IPS-NIHi7 (cell line): ENCODE data around the gene EPX.

Experiments used
- DNase-seq: peaks from one replicate; pipeline ENCODE4 v3.0.0; 2012; ENCODE audit warnings: mixed read lengths; ENCODE audit errors: extremely low spot score

The EPX gene

DNA sequence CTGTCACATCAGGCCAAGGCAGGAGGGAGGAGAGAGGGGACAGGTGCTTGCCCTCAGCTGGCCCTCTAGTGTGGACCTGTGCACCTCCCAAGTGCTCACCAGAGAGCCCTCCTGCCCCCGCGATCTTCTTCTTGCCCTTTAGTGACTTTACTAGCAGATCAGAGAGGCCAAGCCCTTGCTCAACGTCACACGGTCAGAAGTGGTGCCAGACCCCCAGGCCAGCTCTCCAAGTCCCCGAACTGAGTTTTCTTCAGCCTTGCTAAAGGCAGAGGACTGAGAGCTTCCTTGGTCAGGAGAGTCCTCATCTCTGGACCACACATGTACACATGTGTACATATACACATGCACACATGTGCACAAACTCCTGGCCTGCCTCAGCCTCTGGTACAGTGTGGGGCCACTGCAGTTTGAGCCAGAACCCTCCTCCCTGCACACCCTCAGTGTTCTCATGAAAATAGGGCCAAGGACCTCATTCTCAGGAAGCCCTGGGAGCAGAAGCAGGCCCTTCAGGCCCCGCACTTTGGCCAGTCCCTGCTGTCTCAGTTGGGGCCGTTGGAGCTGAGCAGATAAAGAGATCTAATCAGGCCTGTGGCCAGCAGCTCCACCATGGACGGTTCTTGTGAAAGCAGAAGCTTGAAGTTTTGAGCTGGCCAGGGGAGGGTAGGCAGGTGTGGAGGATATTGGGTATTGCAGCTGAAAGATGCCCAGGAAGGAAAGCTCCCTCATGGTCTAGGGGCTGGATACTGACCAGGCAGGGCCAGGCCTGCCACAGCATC, 7.4 kb upstream of the EPX start:
- DNase-seq, result no peak

DNA sequence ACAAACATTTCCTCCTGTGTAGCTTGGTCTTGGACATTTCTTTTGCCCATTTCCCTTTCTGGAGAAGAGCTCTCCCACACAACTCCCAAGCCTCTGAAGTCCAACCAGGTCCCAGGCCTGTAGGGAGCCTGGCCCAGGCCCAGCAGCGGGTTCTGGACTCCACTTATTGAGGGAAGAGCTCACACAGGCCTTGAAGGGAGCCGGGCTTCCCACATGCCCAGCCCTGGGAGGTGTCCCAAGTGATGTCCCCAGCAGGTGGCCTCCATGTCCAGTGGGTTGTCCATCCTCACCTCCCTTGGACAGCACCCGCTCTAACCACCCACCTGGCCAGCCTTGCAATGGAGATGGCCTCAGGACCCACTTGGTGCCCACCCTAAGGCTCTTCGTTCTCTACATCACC, 5.9 kb upstream of the EPX start:
- DNase-seq, result no peak

- no peak for DNase-seq
These were observed 5.5 kb upstream of the EPX start for GRCh38 chr17:58187063-58187462.

DNA sequence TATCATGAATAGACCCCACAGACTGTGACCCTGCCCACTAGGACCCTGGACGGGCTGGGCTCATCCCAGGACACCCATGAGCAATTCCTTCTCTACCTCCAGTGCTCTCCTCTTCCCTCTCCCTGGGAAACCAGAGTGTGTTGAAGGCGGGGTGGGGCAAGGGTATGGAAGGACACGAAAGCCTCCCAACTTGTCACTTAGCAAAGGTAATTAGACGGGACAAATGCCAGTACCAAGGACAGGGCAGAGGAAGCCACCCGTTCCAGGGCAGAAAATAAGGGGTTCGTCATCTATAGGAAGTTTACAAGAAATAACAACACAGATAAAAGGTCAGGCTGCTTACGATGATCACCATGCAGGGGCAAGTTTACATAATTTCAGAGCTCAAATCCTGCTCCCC, 4.9 kb upstream of the EPX start:
- no peak for DNase-seq

- no peak for DNase-seq
These were observed 2.9 kb upstream of the EPX start for GRCh38 chr17:58189436-58190146.

DNA sequence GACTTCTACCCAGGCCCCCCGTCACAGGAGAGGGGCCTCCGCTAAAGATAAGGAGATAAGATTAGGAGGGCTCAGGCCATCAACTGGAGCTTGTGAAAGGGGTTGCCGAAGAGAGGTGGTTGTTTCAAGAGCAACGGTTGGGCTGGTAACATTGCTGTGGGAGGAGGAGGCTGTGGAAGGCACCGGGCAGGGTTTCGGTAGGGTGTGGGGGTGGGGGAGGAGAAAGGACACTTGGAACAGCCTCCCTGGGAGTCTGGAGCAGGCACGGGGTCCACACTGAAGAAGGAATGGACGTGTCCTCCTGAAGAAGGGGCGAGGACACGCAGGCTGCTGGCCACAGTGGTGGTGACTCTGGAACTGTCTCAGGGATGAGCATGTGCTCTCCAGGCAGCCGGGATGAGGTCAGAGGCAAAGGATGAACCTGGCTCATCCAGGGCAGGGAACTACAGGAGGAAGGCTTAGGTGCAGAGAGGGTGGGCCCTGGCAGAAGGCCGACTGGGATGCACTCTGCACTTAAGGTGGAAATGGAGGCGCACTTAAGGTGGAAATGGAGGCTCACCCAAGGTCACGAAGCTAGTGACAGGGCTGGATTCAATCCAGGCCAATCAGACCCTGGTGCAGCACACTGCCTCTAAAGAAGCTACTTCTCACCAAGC, 1.2 kb upstream of the EPX start:
- no peak for DNase-seq

DNA sequence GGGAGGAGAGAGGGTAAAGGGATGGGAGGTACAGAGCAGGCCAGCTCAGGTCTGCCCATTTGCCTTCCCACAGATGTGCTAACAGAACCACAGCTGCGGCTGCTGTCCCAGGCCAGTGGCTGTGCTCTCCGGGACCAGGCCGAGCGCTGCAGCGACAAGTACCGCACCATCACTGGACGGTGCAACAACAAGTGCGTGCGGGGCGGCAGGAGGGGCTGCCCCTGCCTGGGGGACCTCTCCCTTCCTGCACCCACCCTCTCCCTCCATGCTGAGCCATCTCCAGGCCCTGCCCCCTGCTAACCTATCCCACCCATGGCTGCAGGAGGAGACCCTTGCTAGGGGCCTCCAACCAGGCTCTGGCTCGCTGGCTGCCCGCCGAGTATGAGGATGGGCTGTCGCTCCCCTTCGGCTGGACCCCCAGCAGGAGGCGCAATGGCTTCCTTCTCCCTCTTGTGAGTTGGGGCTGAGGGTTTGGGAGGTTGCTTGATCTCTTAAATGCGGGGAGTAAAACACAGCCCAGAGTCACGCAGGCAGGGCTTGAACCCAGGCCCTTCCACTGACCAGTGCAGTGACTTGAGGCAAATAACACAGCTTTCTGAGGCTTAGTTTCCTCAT, 1.2 kb downstream of the EPX start:
- peak; percentile 59 for DNase-seq

DNA sequence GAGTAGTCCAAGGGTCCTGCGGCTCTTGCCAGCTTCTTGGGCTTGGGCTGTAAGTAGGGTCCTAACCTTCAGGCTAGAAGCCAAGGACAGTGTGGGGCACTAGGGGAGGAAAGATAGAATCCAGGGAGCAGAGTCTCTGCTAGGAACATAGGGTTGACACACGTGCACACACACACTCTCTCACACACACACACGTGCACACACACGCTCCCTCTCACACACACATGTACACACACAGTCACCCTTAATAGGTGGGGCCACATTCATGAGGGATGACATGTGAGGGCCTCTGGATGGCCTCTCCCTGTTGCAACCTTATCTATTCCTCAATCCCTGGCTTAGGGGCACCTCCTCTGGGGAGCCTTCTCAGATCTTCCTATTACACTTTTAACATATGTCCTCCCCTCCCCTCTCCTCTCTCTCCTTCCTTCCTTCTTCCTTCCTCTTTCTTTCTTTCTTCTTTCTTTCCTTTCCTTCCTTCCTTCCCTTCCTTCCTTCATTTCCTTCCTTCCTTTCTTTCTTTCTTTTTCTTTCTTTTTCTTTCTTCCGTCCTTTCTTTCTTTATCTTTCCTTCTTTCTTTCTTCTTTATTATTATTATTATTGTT, 3.1 kb downstream of the EPX start:
- DNase-seq, result no peak

DNA sequence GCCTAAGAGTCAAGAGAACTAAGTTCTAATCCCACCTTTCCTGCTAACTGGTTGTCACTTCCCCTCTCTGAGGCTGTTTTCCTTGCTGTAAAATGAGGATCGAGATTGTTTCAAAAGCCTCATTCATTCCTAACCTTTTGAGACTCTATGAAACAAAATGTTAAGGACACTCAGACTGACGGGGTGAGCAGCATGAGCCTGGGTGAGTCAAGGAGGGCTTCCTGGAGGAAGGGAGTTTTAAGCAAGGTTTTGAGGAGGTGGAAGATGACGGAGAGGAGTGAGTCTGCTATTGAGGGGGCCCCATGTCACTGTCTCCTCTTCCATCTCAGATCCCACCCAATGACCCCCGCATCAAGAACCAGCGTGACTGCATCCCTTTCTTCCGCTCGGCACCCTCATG, 4.1 kb downstream of the EPX start:
- no peak for DNase-seq

DNA sequence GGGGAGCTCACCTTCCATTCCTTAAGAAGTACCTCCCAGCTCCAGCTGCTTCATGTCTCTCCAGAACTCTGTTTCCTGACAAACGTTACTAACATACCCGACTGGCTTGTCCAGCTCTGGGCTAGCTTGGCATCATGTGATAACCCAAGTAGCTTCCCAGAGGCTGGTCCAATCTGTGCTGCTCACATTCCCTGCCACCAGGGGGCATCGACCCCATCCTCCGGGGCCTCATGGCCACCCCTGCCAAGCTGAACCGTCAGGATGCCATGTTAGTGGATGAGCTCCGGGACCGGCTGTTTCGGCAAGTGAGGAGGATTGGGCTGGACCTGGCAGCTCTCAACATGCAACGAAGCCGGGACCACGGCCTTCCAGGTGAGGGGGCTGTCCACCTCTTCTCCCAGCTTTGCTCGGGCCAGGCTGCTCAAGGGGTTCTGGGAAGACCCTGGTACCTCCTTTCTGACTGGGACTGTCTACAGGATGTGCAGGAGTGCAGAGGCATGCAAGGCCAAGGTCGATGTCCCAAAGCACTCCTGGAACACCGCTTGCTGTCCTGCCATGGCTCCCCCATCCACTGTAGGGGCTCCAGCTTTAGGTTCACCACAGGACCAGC, 7.6 kb downstream of the EPX start:
- peak; percentile 85 for DNase-seq

DNA sequence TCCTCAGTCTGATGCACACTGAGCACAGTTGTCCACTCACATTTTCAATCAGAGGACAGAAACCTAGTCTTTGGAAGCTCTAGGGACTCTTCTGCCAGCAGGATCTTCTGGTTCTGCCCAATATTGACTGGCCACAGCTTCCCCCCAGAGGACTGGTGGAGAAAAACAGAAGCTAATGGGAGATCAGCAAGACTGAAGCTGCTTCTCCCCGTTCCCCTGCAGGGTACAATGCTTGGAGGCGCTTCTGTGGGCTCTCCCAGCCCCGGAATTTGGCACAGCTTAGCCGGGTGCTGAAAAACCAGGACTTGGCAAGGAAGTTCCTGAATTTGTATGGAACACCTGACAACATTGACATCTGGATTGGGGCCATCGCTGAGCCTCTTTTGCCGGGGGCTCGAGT, 10.3 kb downstream of the EPX start:
- DNase-seq, result no peak

DNA sequence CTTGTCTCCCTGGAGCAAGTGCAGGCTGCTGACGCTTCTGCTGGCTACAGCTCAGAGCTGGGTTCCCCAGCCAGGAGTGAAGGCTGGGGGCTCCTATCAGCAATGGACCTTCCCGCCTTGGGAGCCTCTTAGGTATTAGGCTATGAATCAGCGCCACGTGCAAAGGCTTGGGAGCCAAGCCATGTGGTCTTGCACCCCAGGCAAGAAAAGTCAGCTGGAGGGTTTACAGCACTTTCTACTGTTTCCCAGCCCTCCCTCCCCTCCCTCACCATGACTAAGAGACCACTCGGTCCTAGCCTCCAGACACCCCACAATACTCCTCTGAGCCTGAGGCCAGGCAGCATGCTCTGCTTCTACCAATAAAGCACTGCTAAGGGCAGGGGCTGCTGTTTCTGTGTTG, 12.3 kb downstream of the EPX start:
- no peak for DNase-seq

- no peak for DNase-seq
These were observed 13.4 kb downstream of the EPX start for GRCh38 chr17:58205936-58206335.

- no peak for DNase-seq
These were observed 14.9 kb downstream of the EPX start for GRCh38 chr17:58207451-58207850.

DNA sequence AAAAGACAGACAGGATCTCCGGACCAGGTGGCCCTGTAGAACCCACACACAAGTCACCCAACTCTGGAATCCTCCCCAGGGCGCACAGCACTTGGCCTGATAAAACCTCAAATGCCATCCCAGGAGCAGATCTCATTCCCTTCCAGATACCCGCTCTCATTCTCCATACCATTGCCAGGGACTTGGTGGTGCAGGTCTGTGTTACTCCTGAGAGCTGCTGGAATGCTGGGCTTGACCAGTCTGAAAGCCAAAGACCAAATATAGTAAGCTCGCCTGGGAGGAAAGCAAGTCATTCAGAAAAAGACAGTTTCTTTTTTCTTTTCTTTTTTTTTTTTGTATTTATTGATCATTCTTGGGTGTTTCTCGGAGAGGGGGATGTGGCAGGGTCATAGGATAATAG, 15.8 kb downstream of the EPX start:
- DNase-seq, result no peak

DNA sequence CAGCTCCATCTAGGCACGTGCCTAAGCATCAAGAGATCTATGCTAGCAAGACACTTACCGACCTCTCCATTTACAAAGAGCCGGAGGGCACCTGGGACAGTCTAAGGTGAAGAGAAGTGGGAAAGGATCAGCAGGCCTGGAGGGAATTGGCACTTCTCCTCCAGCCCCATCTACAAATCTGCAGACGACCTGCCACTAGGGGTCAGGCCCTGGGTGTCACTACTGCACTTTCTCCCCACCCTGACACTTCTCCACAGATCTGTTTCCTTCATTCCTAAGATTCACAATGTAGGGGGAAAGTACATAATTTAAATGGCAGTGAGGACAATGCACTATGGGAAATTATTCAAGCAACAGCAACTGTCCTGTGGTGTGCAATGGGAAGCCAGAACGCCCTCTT, 18.4 kb downstream of the EPX start:
- no peak for DNase-seq

- no peak for DNase-seq
These were observed 23.2 kb downstream of the EPX start for GRCh38 chr17:58215685-58216084.

GRCh38 chr17:58217766-58218165, 25.2 kb downstream of the EPX start:
- DNase-seq, result no peak

DNA sequence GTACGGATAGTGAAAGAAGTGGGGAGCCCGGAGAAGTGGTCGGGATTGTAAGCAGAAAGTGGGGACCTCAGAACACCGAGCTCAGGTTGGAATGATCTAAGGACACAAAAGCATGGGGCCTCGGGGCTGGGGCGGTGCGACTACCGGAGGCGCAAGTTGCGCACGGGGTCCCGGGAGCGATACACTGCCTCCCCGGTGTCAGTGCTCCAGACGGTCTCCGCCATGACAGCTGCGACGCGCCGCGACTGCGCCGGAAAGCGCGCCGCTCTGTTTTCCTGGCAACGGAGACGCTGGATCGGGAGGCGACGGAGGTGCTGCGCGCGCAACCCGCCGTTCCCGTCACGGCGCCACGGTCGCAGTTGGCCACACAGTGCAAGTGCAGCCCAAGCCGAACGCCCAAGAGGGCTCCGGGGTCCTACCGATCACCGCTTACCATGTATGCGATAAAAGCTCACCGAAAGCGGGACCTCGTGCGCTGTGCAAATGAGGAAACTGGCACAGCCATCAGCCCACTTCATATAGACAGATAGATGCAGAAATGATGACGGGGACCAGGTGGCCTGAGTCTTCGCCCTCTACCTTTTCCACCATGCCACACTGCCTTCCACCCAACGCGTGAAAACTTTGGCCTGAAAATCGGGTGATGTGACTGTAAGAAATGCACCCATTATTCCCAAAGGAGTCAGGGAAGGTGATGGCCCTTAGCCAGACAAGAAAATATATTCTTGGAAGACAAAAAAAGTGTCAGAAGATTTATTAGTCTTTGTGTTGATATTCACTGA, 26.7 kb downstream of the EPX start, which contains the start of gene MKS1:
TSS of gene MKS1 (minus strand) at position 249 of the 782 bp plus-strand sequence. CDS start at position 224, 25 bp downstream.
- DNase-seq, result peak; percentile 100

- DNase-seq, result no peak
These were observed 27.3 kb downstream of the EPX start for GRCh38 chr17:58219789-58220183.

GRCh38 chr17:58224315-58224714, 31.8 kb downstream of the EPX start:
- no peak for DNase-seq
